GM19351 (cell line): Measurements from ENCODE around the gene CDH3.

ENCODE experiments used
- ATAC-seq: cut with Tn5 transposase; IDR thresholded peaks from one replicate; pipeline ENCODE4 v1.9.1; 2021; ENCODE audit warnings: mild to moderate bottlenecking, moderate library complexity; ENCODE audit not compliant: unreplicated experiment

CDH3 gene

DNA sequence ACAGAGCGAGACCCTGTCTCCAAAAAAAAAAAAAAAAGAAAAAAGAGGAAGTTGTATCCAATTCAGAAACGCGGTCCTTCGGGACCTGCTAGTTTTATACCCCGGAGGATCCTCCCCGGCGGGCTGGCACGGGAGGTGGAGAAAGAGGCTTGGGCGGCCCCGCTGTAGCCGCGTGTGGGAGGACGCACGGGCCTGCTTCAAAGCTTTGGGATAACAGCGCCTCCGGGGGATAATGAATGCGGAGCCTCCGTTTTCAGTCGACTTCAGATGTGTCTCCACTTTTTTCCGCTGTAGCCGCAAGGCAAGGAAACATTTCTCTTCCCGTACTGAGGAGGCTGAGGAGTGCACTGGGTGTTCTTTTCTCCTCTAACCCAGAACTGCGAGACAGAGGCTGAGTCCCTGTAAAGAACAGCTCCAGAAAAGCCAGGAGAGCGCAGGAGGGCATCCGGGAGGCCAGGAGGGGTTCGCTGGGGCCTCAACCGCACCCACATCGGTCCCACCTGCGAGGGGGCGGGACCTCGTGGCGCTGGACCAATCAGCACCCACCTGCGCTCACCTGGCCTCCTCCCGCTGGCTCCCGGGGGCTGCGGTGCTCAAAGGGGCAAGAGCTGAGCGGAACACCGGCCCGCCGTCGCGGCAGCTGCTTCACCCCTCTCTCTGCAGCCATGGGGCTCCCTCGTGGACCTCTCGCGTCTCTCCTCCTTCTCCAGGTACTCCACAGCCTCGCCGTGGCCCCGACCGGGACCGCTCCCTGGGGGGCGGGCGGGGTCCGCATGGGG lies at the start of gene CDH3:
Gene CDH3, plus strand, starts transcription at position 596 of the 779 bp plus-strand sequence. Its CDS starts 70 bp downstream, at position 666.
- ATAC-seq: no peak

GRCh38 chr16:68596266-68596665 lies 48.8 kb upstream of the CDH3 start:
- ATAC-seq: no peak

DNA sequence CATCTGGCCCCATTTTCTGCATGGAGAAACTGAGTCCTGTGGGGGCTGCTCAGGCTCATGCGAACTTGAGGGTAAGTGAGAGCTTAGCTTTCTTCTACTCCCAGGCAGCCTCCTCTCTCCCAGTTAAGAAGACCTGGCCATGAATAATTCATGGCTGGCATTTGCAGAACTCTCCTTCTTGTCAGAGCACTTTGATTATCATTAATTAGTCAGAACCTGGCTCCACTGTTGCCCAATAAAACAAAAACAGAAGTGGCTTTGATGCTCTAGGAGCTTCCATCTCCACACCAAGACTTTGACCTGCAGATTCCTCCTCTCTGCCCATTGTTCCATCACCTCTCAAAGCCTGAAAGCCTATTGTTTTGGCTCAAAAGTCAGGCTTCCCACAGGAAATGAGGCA lies 45.5 kb upstream of the CDH3 start:
- no peak for ATAC-seq

- no peak for ATAC-seq
These were observed 39.4 kb upstream of the CDH3 start for GRCh38 chr16:68605746-68606145.

DNA sequence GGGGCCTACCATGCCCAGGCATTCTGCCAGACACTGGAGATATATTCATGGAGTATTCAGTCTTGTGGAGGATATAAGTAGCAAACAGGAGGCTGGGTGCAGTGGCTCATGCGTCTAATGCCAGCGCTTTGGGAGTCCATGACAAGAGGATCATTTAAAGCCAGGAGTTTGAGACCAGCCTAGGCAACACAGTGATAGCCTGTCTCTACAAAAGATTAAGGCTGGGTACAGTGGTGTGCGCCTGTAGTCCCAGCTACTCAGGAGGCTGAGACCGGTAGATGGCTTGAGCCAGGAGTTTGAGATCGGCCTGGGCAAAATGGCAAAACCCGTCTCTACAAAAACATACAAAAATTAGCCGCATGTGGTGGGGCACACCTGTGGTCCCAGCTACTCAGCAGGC lies 37.7 kb upstream of the CDH3 start:
- no peak for ATAC-seq

GRCh38 chr16:68608330-68608729 lies 36.8 kb upstream of the CDH3 start:
- no peak for ATAC-seq

GRCh38 chr16:68612996-68613395 lies 32.1 kb upstream of the CDH3 start:
- no peak for ATAC-seq

DNA sequence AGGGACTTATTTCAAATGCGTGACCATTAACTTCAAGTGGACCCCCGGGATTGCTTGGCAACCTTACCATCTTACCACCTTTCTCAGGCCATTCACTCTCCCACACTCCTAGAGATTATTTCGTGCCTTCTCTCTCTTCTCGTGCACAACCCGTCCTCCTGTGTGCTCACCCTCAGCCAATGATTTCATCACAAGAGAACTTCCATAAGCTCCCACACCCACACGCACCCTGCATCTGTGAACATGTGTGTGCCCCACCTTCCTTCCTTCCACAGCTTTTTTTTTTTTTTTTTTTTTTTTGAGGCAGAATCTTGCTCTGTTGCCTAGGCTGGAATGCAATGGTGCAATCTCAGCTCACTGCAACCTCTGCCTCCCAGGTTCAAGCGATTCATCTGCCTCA lies 27.4 kb upstream of the CDH3 start:
- no peak for ATAC-seq

DNA sequence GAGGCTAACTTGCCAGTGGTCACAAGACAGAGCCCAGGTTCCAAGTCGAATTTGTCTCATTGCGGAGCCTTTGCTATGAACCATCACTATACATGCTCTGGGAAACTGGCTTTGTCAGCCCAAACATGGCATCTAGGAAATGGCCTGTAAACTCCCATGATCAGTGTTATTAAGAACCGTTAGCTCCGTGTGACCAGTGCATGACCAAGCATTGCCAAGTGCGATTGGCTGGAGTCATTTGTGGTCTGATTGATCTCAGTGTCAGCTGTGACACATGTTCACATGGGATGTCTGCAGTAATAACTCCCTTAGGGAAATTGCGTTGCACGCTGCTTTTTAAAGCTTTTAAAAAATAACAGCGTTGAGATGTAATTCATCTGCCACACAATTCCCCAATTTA lies 18.6 kb upstream of the CDH3 start:
- no peak for ATAC-seq

- ATAC-seq: no peak
These were observed 17.1 kb upstream of the CDH3 start for GRCh38 chr16:68627951-68628425.

- no peak for ATAC-seq
These were observed 15.7 kb upstream of the CDH3 start for GRCh38 chr16:68629351-68629910.

DNA sequence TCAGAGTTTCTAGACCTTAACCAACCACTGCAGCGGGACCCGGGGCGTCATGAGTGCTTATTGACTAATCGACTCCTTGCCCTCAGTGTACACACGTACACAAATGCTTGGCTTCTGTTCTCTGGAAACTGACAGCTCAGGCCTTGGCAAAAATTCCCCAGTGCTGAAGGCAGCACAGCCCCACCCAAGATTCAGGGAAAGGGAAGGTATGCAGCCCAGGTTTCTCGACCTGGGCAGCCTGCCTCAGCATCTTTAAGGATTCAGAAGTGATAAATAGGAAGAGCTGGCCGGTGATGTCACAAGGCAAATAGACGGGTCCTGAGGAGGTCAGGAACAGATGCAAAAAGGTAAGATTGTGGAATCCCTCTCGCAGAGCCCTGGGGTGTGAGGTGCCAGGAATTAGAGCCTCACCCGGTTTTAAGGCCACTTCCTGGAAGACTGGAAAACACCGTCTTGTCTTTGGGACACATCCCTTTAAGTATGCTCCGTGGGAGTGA lies 9.0 kb upstream of the CDH3 start:
- ATAC-seq: no peak

DNA sequence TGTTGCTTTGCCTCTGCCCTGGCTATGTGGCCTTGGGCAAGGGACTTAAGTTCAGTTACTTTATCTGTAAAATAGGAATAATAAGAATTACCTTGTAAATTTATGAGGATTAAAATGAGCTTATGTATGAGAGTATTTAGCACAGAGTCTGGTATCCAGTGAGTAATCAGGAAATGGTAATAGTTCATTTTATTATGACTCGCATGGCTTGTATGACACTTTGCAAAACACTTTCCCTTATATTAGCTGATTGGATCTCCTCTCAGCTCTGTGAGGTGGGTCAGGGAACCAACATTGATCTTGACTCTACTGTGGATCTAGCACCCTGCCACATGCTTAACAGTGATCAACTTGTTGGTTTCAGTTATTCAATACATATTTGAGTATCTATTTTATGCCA lies 8.3 kb upstream of the CDH3 start:
- ATAC-seq: no peak

GRCh38 chr16:68640972-68641371 lies 4.1 kb upstream of the CDH3 start:
- no peak for ATAC-seq

- ATAC-seq: no peak
These were observed 3.1 kb upstream of the CDH3 start for GRCh38 chr16:68642047-68642435.

DNA sequence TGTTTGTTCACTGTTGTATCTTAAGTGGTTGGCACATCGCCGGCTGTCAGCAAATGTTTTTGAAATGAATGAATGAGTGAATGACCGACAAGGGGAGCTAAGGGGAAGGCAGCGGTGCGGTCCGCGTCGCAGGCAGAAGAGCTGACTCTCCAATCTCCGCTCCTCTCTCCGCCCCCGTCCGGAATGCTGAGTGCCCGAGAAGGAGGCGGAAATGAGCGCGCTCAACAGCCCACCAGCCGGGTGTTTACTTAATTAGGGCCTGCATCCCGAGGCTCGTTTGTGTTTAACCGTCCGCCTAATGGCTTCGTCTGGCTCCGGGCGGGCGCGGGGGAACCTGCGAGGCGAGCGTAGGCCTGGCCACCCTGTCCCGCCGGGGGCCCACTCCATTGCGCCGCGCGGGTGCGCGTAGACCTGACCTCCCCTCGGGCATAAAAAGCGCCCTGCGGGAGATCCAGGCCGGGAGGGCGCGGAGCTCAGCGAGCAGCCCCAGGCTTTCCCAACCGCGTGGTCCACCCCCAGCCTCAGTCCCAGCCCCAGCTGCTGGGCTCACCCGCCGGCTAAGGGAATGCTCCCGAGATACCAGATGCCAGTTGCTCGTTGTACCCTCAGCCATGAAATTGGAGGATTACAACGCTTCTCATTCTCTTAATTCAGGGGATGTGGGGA lies 2.5 kb upstream of the CDH3 start:
- no peak for ATAC-seq

- ATAC-seq: no peak
These were observed 1.9 kb upstream of the CDH3 start for GRCh38 chr16:68643227-68643626.

- ATAC-seq: no peak
These were observed 1.3 kb upstream of the CDH3 start for GRCh38 chr16:68643847-68644246.

DNA sequence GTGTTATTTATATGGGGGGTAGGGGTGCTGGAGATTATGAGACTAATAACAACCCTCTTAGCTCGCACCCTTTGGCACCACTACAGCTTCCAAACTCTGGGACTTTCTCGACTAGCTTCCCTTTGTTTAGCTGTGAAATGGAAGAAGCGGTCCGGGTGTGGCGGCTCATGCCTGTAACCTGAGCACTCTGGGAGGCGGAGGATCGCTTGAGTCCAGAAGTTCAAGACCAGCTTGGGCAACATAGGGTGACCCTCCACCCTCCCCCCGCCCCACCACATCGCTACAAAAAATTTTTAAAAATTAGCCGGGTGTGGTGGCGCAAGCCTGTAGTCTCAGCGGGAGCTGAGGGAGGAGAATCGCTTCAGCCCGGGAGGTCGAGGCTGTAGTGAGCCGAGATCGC lies 814 bp upstream of the CDH3 start:
- no peak for ATAC-seq

GRCh38 chr16:68645494-68646388 lies 631 bp downstream of the CDH3 start:
- no peak for ATAC-seq
